ENCODE data around the gene TSPEAR.

DNA sequence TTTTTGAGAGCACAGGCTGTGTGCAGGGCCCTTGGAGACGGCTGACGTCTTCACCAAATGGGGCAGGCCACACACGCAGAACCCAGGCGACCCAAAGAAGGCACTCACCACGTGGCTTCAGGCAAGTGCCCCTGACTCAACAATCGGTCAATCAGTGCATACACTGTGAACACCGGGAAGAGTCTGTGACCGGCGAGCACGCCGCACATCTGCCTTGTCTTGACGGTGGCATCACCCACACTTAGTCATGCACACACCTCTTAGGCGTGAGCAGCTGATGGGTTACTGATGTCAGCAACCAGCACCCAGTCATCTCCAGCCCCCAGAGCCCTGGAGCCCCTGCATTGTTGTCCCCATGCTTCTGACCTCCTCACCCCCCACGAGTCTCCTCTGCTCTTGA lies 261.0 kb downstream of the TSPEAR start:
- TF ChIP-seq CTCF (IDR thresholded peaks at IDR 0.05) (no peak), TEAD1 (CRISPR knock-in tag; IDR thresholded peaks at IDR 0.05) (no peak), SMAD4 (CRISPR knock-in tag; IDR thresholded peaks at IDR 0.05) (no peak), CBFB (CRISPR knock-in tag; IDR thresholded peaks at IDR 0.05; ENCODE audit: low read depth) (no peak), ATF3 (CRISPR knock-in tag; conservative IDR thresholded peaks at IDR 0.05) (no peak), NR3C1 (CRISPR knock-in tag; conservative IDR thresholded peaks at IDR 0.05; ENCODE audit: low read depth) (no peak), NR2C2 (CRISPR knock-in tag; IDR thresholded peaks at IDR 0.05) (no peak), NFYB (CRISPR knock-in tag; conservative IDR thresholded peaks at IDR 0.05; ENCODE audit: low read depth) (no peak)
- TF ChIP-seq, protein P1, sequence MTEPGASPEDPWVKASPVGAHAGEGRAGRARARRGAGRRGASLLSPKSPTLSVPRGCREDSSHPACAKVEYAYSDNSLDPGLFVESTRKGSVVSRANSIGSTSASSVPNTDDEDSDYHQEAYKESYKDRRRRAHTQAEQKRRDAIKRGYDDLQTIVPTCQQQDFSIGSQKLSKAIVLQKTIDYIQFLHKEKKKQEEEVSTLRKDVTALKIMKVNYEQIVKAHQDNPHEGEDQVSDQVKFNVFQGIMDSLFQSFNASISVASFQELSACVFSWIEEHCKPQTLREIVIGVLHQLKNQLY (CRISPR knock-in tag; IDR thresholded peaks at IDR 0.05): no peak
- TF ChIP-seq, protein P2, sequence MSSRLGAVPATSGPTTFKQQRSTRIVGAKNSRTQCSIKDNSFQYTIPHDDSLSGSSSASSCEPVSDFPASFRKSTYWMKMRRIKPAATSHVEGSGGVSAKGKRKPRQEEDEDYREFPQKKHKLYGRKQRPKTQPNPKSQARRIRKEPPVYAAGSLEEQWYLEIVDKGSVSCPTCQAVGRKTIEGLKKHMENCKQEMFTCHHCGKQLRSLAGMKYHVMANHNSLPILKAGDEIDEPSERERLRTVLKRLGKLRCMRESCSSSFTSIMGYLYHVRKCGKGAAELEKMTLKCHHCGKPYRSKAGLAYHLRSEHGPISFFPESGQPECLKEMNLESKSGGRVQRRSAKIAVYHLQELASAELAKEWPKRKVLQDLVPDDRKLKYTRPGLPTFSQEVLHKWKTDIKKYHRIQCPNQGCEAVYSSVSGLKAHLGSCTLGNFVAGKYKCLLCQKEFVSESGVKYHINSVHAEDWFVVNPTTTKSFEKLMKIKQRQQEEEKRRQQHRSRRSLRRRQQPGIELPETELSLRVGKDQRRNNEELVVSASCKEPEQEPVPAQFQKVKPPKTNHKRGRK (CRISPR knock-in tag; IDR thresholded peaks at IDR 0.05; ENCODE audit: borderline replicate concordance): no peak
- TF ChIP-seq, protein P3, sequence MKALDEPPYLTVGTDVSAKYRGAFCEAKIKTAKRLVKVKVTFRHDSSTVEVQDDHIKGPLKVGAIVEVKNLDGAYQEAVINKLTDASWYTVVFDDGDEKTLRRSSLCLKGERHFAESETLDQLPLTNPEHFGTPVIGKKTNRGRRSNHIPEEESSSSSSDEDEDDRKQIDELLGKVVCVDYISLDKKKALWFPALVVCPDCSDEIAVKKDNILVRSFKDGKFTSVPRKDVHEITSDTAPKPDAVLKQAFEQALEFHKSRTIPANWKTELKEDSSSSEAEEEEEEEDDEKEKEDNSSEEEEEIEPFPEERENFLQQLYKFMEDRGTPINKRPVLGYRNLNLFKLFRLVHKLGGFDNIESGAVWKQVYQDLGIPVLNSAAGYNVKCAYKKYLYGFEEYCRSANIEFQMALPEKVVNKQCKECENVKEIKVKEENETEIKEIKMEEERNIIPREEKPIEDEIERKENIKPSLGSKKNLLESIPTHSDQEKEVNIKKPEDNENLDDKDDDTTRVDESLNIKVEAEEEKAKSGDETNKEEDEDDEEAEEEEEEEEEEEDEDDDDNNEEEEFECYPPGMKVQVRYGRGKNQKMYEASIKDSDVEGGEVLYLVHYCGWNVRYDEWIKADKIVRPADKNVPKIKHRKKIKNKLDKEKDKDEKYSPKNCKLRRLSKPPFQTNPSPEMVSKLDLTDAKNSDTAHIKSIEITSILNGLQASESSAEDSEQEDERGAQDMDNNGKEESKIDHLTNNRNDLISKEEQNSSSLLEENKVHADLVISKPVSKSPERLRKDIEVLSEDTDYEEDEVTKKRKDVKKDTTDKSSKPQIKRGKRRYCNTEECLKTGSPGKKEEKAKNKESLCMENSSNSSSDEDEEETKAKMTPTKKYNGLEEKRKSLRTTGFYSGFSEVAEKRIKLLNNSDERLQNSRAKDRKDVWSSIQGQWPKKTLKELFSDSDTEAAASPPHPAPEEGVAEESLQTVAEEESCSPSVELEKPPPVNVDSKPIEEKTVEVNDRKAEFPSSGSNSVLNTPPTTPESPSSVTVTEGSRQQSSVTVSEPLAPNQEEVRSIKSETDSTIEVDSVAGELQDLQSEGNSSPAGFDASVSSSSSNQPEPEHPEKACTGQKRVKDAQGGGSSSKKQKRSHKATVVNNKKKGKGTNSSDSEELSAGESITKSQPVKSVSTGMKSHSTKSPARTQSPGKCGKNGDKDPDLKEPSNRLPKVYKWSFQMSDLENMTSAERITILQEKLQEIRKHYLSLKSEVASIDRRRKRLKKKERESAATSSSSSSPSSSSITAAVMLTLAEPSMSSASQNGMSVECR (CRISPR knock-in tag; IDR thresholded peaks at IDR 0.05; ENCODE audit: borderline replicate concordance): no peak
